Measurements from ENCODE around the gene HAGH. TPM values are rescaled to one million over a fixed set of nuclear protein-coding genes. Genes with fewer than 3 reads are reported as not detected.

Gene HAGH
- total and polyA plus RNA-seq, 10 of the 15 experiments (the other 5 are each of a cell fraction or from before 2014, with no cell fraction given): 2.0 to 50.1 (median 22.4) TPM

- TF ChIP-seq ZBTB33 (IDR thresholded peaks at IDR 0.05) (no peak), CBX3 (IDR thresholded peaks at IDR 0.05; ENCODE audit: borderline replicate concordance, low read depth) (no peak), PML (IDR thresholded peaks at IDR 0.05; ENCODE audit: low read length) (no peak), CUX1 (IDR thresholded peaks at IDR 0.05; ENCODE audit: insufficient replicate concordance, low read depth, low read length) (no peak), IRF3 (IDR thresholded peaks at IDR 0.05) (peak; percentile 48; the same call in 1 of the 2 replicates), ZNF207 (IDR thresholded peaks at IDR 0.05; ENCODE audit: borderline replicate concordance) (peak; percentile 93), ZZZ3 (IDR thresholded peaks at IDR 0.05; ENCODE audit: control insufficient read depth, insufficient read length, low read depth) (no peak), RFX5 (IDR thresholded peaks at IDR 0.05; ENCODE audit: low read depth, low read length) (peak; percentile 89), BCL11A (IDR thresholded peaks at IDR 0.05; ENCODE audit: low read depth, low read length) (no peak), HDGF (IDR thresholded peaks at IDR 0.05) (0 out of 2 replicates have a peak, but pooled peaks have one; percentile 69), MTA3 (IDR thresholded peaks at IDR 0.05; ENCODE audit: borderline replicate concordance, low read length) (no peak), NR2C2 (IDR thresholded peaks at IDR 0.05; ENCODE audit: borderline replicate concordance, control insufficient read depth, insufficient read length, low read depth) (no peak), TCF12 (IDR thresholded peaks at IDR 0.05; ENCODE audit: low read depth, low read length) (no peak), TARDBP (IDR thresholded peaks at IDR 0.05; ENCODE audit: borderline replicate concordance) (peak; percentile 54; the same call in 1 of the 2 replicates), MEF2B (IDR thresholded peaks at IDR 0.05; ENCODE audit: partially characterized antibody, poor library complexity, severe bottlenecking) (no peak), TAF1 (IDR thresholded peaks at IDR 0.05; ENCODE audit: borderline replicate concordance, low read depth, low read length) (peak; percentile 69; the same call in 1 of the 2 replicates), CEBPB (IDR thresholded peaks at IDR 0.05; ENCODE audit: borderline replicate concordance in 1 of 2, low read depth in 2 of 2, low read length in 2 of 2) (no peak)
- TF ChIP-seq, protein P1, sequence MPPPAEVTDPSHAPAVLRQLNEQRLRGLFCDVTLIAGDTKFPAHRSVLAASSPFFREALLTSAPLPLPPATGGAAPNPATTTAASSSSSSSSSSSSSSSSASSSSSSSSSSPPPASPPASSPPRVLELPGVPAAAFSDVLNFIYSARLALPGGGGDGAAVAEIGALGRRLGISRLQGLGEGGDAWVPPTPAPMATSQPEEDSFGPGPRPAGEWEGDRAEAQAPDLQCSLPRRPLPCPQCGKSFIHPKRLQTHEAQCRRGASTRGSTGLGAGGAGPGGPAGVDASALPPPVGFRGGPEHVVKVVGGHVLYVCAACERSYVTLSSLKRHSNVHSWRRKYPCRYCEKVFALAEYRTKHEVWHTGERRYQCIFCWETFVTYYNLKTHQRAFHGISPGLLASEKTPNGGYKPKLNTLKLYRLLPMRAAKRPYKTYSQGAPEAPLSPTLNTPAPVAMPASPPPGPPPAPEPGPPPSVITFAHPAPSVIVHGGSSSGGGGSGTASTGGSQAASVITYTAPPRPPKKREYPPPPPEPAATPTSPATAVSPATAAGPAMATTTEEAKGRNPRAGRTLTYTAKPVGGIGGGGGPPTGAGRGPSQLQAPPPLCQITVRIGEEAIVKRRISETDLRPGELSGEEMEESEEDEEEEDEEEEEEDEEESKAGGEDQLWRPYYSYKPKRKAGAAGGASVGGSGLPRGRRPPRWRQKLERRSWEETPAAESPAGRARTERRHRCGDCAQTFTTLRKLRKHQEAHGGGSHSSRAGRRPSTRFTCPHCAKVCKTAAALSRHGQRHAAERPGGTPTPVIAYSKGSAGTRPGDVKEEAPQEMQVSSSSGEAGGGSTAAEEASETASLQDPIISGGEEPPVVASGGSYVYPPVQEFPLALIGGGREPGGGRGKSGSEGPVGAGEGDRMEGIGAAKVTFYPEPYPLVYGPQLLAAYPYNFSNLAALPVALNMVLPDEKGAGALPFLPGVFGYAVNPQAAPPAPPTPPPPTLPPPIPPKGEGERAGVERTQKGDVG (CRISPR knock-in tag; IDR thresholded peaks at IDR 0.05): no peak
These were observed at the start of gene HAGH, which contains the start of gene FAHD1 (continued) for GRCh38 chr16:1826691-1827573.
